GM18858 (cell line): Measurements from ENCODE around the gene PCDH10.

Experiments
- ATAC-seq: cut with Tn5 transposase; IDR thresholded peaks from one replicate; pipeline ENCODE4 v1.9.1; 2021; ENCODE audit not compliant: unreplicated experiment

The PCDH10 gene, protein sequence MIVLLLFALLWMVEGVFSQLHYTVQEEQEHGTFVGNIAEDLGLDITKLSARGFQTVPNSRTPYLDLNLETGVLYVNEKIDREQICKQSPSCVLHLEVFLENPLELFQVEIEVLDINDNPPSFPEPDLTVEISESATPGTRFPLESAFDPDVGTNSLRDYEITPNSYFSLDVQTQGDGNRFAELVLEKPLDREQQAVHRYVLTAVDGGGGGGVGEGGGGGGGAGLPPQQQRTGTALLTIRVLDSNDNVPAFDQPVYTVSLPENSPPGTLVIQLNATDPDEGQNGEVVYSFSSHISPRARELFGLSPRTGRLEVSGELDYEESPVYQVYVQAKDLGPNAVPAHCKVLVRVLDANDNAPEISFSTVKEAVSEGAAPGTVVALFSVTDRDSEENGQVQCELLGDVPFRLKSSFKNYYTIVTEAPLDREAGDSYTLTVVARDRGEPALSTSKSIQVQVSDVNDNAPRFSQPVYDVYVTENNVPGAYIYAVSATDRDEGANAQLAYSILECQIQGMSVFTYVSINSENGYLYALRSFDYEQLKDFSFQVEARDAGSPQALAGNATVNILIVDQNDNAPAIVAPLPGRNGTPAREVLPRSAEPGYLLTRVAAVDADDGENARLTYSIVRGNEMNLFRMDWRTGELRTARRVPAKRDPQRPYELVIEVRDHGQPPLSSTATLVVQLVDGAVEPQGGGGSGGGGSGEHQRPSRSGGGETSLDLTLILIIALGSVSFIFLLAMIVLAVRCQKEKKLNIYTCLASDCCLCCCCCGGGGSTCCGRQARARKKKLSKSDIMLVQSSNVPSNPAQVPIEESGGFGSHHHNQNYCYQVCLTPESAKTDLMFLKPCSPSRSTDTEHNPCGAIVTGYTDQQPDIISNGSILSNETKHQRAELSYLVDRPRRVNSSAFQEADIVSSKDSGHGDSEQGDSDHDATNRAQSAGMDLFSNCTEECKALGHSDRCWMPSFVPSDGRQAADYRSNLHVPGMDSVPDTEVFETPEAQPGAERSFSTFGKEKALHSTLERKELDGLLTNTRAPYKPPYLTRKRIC

DNA sequence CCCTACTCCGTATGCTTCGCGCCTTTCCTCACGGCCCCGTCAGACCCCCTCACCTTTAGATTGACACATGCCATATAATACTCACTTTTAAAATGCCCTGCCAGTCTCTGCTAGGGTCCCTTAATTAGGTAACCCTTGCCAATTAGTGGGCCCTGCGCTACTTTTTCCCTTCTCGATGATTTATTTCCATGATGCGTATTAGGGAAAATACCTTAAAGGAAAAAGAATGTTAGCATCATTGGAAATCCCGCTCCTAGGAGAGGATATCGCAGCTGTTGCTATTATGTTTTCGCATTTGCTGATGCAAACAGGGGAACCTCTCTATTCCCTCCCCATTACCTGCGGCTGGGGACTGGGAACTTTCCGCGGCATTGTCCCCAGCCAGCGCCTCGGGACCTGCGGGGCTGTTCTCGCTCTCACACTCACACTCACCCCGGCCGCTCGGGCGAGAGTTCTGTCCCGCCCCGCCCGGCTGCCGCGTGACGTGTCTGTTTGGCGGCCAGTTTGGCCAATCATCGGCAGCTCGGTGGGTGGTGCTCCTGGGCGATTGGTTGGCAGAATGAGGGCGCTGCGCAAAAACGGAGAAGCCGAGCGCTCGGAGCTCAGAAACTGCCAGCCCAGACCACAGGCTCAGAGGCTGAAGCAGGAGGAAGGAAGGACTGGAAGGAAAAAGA, at the start of gene PCDH10:
Gene PCDH10 (plus strand): TSS at position 605 of the 674 bp plus-strand sequence. CDS start 847 bp downstream, outside the sequence.
- ATAC-seq: peak; percentile 79

GRCh38 chr4:133102043-133102442, 47.1 kb upstream of the PCDH10 start:
- no peak for ATAC-seq

DNA sequence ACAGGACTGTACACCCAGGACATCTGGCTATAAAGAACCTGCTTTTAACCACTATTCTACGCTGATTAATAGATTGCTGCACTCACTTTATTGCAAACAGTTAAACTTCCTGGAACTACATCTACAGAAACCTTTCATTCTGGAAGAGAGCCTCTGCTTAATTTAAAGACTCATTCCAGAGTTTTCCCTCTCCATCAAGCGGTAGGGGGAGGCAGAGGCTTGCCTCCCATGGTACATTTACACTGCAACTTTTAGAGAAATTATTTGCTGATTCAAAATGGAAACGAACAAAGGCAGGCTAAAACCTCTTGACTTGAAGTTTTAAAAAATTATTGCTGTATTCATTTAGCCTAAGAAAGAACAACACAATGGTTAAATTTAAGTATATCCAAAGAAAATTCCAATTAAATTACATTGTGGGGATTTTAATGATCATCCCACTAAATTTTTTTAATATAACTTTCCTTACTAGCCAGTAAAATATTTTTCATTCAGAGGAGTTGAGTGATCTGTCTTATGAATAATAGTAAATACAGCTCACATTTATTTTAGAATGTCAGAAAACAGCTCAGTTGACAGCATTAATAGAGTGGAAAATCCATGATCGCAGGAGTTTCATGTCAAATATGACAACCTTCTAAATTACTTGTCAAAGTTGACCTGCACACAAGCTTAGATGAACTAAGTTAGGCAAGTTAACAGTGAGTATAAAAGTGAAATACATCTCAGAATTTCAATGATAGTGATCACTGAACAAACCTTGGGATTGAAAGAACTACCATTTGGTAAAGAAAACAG, 46.3 kb upstream of the PCDH10 start:
- ATAC-seq: no peak

GRCh38 chr4:133112641-133113040, 36.5 kb upstream of the PCDH10 start:
- no peak for ATAC-seq

DNA sequence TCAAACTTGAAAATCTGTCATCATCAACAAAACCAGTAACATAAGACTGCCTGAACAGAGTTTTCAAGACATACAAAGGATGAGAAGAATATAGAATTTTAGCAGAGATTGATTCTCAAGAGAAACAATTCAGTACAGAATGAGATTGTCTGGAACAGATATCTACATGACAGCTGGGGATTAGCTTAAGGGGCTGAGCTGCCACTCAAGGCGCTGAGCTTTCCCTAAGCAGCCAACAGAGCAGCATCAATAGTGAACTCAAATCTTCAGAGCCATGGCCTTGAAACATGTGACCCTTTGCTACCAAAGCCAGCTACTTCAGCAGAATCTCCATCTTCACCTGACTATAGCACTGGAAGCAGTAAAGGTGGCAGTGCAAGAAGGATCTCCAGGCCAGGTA, 24.3 kb upstream of the PCDH10 start:
- ATAC-seq: no peak

DNA sequence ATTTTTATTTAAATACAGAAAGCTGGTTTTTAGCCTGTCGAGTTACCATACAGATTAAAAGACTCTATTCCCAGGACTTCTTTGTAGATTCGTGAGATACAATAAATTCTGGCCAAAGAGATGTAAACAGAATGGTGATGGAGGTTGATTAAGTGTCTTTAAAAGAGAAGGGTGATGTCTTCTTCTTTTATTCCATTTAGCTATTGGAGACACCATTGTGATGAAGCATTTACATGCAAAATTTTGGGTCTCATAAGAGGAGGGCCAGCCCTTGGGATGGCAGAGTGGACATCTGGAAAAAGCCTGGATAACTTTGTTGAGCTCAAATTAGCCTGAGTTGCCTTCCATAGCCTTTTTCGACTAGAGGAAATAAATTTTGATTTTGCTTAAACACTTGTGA, 21.6 kb upstream of the PCDH10 start:
- no peak for ATAC-seq

DNA sequence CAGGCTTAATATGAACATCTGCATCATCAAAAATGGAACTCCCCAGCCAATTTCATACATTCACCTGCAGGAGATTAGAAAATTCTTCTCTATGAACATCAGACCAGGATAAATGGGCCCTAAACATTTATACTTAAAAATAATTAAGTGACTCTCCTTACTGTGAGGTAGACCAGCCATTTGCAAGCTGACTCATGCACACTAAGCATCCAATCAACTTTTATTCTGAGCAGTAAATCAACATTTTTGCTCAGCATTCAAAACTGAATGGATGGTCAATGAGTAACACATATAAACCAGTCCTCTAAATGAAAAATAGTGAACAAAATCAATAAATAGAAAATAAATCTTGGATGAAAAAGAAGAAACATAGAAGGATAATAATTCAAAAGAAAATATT, 19.9 kb upstream of the PCDH10 start:
- no peak for ATAC-seq

DNA sequence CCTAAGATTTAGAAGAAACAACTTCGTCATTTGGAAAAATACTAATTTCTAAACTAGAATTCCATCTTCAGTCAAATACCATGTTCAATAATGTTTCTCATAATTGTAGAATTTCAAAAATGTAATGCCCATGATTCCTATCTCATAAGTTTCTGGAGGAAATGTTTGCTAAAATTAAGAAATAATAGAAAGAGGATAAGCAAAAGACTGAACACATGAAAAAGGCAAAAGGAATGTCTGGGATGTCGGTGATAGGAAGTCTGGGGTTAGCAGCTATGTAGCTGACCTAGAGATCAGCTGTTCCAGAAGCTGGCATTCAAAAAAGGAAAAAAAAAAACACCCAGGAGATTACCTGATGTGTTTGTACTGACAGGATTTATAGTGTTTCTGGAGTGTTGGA, 18.9 kb upstream of the PCDH10 start:
- no peak for ATAC-seq

DNA sequence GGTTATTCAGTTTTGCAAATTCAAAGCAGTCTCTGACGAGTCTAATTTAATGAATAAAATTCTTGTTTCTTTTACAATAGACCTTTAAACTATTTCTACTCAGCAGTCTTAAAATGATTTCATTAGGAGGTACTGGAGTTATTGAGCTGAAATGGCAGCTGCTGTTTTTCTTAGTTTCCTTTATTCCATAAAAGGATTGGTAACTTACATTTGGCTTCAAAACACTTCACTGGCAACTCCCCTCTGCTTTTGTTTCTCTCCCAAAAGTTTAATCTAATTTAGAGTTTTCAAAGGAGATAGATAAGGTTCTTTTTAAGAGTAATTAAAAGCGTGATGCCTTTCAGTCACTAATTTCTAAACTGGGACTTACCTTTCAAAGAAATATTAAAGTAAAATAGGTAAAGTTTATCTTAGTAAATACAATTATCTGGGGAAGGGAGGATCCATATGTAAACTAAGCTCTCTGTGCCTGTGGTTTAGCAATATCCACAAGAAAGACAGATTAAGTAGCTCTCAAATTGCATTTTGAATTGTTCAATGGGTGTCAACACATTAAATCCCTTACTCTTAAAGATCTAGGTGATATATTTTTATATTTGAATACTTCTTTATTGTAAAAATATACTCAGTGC, 17.1 kb upstream of the PCDH10 start:
- no peak for ATAC-seq

- no peak for ATAC-seq
Measured at GRCh38 chr4:133136833-133137232, 12.3 kb upstream of the PCDH10 start.

- no peak for ATAC-seq
Measured at GRCh38 chr4:133137571-133137970, 11.5 kb upstream of the PCDH10 start.

DNA sequence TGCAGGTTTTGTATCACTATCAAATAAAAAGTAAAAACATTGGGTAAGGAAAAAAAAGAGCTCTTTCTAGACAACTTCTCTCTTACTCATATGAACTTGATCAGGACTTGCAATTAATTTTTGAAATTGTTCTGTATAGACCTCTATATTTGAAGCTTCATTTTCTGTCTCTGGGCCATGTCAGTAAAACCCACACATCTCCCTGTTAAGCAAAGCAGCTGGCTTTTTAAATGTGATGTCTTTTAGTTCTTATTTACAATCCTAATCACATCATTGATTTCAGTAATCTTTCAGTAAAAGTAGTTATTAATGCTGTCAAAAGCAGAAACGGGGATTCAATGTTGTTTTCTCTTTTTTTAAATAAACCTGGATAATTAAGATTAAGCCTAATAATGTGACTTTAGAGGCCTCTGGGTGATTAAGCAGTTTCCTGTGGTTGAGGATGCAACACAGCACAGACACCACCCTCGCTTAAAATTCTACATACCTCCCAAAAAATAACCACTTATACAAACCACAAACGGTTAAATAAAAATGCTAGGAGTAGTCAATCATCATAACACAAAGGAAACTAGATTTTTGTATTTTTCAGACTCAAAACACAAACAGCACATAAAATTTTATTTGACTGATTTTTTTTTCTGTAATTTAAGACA, 5.2 kb upstream of the PCDH10 start:
- no peak for ATAC-seq

DNA sequence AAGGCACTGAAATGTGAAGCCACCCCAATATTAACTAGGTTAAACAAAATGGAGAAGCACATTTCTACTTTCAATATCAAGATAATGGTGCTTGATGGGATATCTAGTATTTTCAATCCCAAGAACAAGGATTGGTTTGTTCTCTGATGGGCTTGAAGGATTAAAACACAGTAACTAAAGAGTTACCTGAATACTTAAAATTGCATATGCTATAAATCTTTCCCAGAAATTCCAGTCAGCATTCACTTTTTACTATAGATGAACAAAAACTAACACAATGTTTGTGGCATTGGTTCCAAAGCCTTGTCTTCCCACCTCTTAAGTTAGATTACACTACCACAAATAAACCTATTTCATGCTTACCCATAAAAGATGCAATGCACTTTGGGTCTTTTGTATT, 3.9 kb upstream of the PCDH10 start:
- ATAC-seq: no peak

DNA sequence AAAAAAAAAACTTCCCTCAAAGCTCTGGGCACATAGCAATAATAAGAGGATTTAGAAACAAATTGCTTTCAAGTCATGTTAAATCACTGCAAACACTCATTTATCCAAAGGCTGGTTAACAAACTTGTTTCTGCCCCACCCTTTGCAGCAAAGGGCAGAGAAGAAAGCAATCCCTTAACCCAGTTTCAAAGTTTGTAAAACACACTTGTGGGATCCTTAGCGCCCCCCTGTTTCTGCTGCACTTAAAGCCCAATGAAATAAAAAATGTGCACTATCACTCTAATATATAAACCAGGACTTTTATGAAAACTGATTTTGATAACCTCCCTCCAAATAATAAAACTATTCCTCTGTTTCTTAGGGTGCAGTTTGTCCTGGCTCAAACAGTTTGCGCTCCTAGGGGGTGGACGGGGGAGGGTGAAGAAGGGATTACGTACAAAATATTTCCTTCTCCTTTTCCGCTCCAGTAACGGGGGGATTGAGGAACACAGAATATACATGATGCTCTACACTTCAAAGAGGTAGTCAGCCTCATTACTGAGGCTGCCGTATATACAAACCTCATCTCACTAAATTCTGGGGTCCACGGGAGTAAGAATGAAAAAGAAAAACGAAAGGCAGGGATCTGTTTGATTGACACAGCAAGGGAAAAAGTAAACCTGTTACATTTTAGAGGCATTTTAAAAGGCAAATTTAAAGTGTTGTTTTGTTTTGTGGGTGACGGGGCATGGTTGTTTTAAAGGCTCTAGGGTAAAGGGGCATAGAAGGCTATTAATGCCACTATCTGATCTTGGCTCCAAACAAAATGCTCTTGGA, 3.1 kb upstream of the PCDH10 start:
- ATAC-seq: no peak

GRCh38 chr4:133146574-133147241, 2.4 kb upstream of the PCDH10 start:
- ATAC-seq: peak; percentile 39

DNA sequence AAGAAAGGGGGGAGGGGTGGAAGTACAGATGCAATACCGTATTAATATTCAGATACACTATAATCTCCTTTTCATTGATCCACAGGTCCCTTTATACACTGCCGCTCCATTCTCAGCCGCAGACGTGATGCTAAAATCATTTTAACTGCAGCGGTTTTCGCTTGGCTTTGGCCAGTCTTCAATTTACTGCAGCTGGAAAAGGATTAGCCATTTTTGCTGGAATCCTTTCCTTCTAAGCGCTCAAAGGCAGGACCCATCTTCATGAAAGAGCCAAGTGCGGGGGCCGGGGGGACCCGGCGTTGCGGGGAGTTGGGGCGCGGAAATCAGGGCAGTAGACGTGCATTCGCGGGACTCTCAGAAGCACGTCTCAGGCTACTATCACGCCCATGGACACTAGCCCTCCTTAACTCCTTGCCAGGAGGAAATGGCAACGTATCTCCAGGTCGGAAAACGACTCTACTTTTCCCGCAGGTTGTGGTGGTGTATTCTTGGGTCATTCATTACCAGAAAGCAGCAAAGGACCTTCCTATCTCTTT, 1.7 kb upstream of the PCDH10 start:
- no peak for ATAC-seq

GRCh38 chr4:133147921-133148689, 989 bp upstream of the PCDH10 start:
- ATAC-seq: no peak
